Heart left ventricle (tissue), 16 donors: ENCODE measurements around the gene LMBR1. TPM values are rescaled to one million over a fixed set of nuclear protein-coding genes. Genes with fewer than 3 reads are reported as not detected.

Source experiments
- ATAC-seq, 4 donors: fragments of 200-7000 bp; cut with Tn5 transposase; one replicate each; pipeline ENCODE4 v1.9.1; 2020 to 2022; ENCODE audit warnings: moderate library complexity in 4 of 4, mild to moderate bottlenecking in 3 of 4, moderate number of reproducible peaks in 1 of 4
- DNase-seq, 5 donors: peaks; one replicate each; pipeline ENCODE4 v3.0.0-alpha.2; 2020
- H3K27ac ChIP-seq, 12 donors: fragments of 200-600 bp; sonication (generic) in 4 of 12; one replicate each; pipeline versions ENCODE4 v1.5.0 to v1.8.0; 2016 to 2022; ENCODE audit warnings: mild to moderate bottlenecking in 2 of 12
- H3K27me3 ChIP-seq, 9 donors: fragments of 200-600 bp; sonication (generic) in 2 of 9; one replicate each; pipeline versions ENCODE4 v1.5.1 to v1.8.0; 2016 to 2022; ENCODE audit warnings: mild to moderate bottlenecking in 3 of 9
- H3K36me3 ChIP-seq, 9 donors: fragments of 200-600 bp; sonication (generic) in 2 of 9; one replicate each; pipeline versions ENCODE4 v1.5.0 to v1.8.0; 2018 to 2022; ENCODE audit warnings: mild to moderate bottlenecking in 2 of 9
- H3K4me1 ChIP-seq, 12 donors: fragments of 200-600 bp; sonication (generic) in 4 of 12; one replicate each; pipeline versions ENCODE4 v1.5.0 to v1.8.0; 2016 to 2022; ENCODE audit warnings: mild to moderate bottlenecking in 3 of 12
- H3K4me3 ChIP-seq, 12 donors: fragments of 200-600 bp; sonication (generic) in 4 of 12; one replicate each; pipeline versions ENCODE4 v1.5.0 to v1.8.0; 2017 to 2022; ENCODE audit warnings: mild to moderate bottlenecking in 9 of 12, moderate library complexity in 4 of 12
- H3K9me3 ChIP-seq, 12 donors: fragments of 200-600 bp; sonication (generic) in 4 of 12; one replicate each; pipeline versions ENCODE4 v1.5.0 to v1.8.0; 2016 to 2022; ENCODE audit warnings: mild to moderate bottlenecking in 1 of 12
- POLR2A ChIP-seq, 2 donors: fragments of 450-650 bp; IDR thresholded peaks; one replicate each; pipeline ENCODE4 v1.6.1; 2017; ENCODE audit warnings: antibody characterized with exemption in 2 of 2, mild to moderate bottlenecking in 2 of 2, moderate library complexity in 2 of 2
- WGBS, 4 donors: extraction: QIAGEN DNeasy Blood & Tissue Kit in 2 of 4; methylation state at CpG; one replicate each; pipeline versions ENCODE4 v1.1.5 to v1.1.7; 2013 to 2018; 5-methylcytosine and 5-hydroxymethylcytosine counted together
- intact Hi-C, 10 donors: fragments of 100-400 bp; cut with DNase I; formaldehyde crosslinking; loops; one replicate each; pipeline versions ENCODE4 v1.11.1 to v1.14.2; 2022
- polyA plus RNA-seq, 2 donors: library from polyadenylated mRNA; stranded (reverse); fragments of 200-250 nt; gene quantifications; one replicate each; pipeline ENCODE4 v1.2.3, GENCODE V29; 2013
- total RNA-seq, 9 donors: library from RNA; depleted of rRNA in 2 of 9; stranded (reverse); fragments of >200 nt in 2 of 9; fragmentation: NEBNext Ultra II Directional in 3 of 9; extraction: Animal tissue kit (Norgen Biotek cat#: 25700) in 3 of 9; gene quantifications; one replicate each; pipeline versions ENCODE4 v1.1.0 to v1.2.4, GENCODE V29; 2016 to 2023
- TF ChIP-seq, protein P1 (sequence below), 12 donors: fragments of 200-600 bp; sonication (generic) in 4 of 12; IDR thresholded peaks; one replicate each; pipeline versions ENCODE4 v1.5.0 to v1.8.0; 2018 to 2022; ENCODE audit warnings: antibody characterized with exemption in 12 of 12, mild to moderate bottlenecking in 5 of 12
- donor health status: ischemic (EF 13 %, LVEDD 7.1; RV severe dilation, severe dysfunction).
- donor health status: healthy with polysubstance abuse.
- donor health status: DM: no; HTN: yes; CAD: no.
- donor health status: DM: no; HTN: no; CAD: no.
- donor health status: ischemic (EF 25% LVEDD 6.9; RV normal size, moderate dysfunction).
- donor health status: ischemic (EF 25% LVEDD 5.7; RV mildly dilated, moderate dysfunction).
- donor health status: healthy.
- donor health status: DM: yes; HTN: yes; CAD: no.
- donor health status: ischemic (EF 35%, LVEDD 5.7; RV mildly dilated, moderate dysfunction).
- donor health status: nonischemic (EF 11% LVEDD 7.7; RV severe dilation, severe dysfunction).
- donor health status: DM: yes; HTN: yes; CAD: no.
- donor health status: PGD.
- donor health status: ischemic (EF 29% LVEDD 5.4; RV normal size, mild dysfunction).
- donor health status: nonischemic (EF 23%, LVEDD 6.1; RV moderate dilation, normal function).

LMBR1 gene
- total and polyA plus RNA-seq, 11 donors = 5.8 to 51.9 (median 37.1) TPM

DNA sequence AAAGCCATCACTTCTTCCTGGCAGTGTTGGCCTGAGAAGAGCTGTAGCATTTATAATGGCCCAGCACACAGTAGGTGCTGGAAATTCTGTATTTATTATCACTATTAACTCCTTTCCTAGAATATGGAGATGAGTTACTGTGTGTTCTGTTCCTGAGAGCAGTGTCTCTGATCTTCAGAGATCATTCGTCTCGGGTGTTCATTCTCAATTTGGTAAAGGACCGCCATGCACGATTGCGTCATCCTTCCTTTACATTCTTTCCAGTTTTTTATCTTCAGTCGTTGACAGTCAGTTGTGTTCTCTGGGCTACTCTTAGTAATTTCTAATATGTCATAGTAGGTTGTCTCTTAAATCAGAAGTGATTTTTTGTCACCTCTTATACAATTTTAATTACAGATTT, 233.8 kb downstream of the LMBR1 start:
- intact Hi-C loops = no loop called here
- Histone ChIP-seq H3K9me3 (no peaks in the 10 kb centered on the region), H3K4me1 (no peaks in the 10 kb centered on the region), H3K4me3 (no peak overlapping the region), H3K27me3 (peaks cover 0 to 43% (median 3%) of the 10 kb centered on the region in 9 donors), H3K36me3 (no peaks in the 10 kb centered on the region), H3K27ac (no peak overlapping the region)
- TF ChIP-seq, protein P1, sequence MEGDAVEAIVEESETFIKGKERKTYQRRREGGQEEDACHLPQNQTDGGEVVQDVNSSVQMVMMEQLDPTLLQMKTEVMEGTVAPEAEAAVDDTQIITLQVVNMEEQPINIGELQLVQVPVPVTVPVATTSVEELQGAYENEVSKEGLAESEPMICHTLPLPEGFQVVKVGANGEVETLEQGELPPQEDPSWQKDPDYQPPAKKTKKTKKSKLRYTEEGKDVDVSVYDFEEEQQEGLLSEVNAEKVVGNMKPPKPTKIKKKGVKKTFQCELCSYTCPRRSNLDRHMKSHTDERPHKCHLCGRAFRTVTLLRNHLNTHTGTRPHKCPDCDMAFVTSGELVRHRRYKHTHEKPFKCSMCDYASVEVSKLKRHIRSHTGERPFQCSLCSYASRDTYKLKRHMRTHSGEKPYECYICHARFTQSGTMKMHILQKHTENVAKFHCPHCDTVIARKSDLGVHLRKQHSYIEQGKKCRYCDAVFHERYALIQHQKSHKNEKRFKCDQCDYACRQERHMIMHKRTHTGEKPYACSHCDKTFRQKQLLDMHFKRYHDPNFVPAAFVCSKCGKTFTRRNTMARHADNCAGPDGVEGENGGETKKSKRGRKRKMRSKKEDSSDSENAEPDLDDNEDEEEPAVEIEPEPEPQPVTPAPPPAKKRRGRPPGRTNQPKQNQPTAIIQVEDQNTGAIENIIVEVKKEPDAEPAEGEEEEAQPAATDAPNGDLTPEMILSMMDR (IDR thresholded peaks at IDR 0.05) = no peak
- TF ChIP-seq POLR2A (IDR thresholded peaks at IDR 0.05) = no peak
- ATAC-seq = no peak
- DNase-seq = no peak
- 73 to 80% (median 76%) methylated on average over 6 of the region's 6 CpGs for WGBS, 4 donors

DNA sequence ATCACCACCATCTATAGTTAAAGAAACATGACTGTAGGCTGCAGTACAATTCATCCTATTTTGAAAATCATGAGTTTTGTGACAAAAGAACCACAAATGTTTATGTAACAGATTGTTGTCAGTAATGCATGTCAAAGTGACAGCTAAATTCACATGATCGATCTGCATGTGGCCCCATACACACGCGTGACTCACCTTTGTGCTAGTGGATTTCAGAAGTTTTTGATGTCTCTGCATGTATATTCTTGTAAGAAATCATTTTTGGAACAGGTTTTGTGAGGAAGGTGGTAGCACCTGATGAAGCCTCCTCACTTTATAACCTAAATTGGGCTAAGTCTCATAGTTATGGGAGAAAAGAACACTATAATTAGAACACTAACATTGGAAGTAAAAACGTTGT, 235.3 kb downstream of the LMBR1 start:
- DNase-seq (no peak), ATAC-seq (no peak)
- H3K27me3 ChIP-seq = peaks cover 0 to 59% (median 3%) of the 10 kb centered on the region in 9 donors
- TF ChIP-seq, protein P1 (IDR thresholded peaks at IDR 0.05) = no peak
- H3K4me3 ChIP-seq = no peak overlapping the region
- 86 to 95% (median 88%) methylated on average over 4 of the region's 4 CpGs for WGBS, 4 donors
- H3K4me1 ChIP-seq = no peaks in the 10 kb centered on the region
- no peak overlapping the region for H3K27ac ChIP-seq
- no peaks in the 10 kb centered on the region for H3K9me3 ChIP-seq
- intact Hi-C loops = no loop called here
- H3K36me3 ChIP-seq = no peaks in the 10 kb centered on the region

DNA sequence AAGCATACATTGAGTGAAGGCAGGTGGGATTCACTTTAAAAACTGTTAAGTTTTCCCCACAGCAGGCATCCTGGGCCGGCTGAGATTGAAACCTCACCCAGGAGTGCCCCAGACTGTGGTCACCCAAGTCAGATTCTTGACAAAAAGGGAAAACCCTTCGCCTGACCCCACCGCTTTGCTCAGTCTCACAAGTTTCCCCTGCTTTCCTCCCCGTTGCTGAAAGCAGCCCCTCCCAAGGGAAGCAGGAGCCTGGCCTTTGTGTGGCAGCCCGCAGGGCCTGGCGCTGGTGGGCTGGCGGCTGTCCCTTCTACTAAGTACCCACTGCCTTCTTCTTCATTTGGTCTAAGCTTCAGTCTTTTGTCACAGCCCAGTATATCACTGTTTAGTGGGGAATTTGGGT, 236.4 kb downstream of the LMBR1 start:
- H3K4me3 ChIP-seq = no peak overlapping the region
- H3K9me3 ChIP-seq = no peaks in the 10 kb centered on the region
- H3K36me3 ChIP-seq = no peaks in the 10 kb centered on the region
- 65 to 72% (median 66%) methylated on average over 7 of the region's 7 CpGs for WGBS, 4 donors
- DNase-seq = no peak
- peaks cover 0 to 66% (median 4%) of the 10 kb centered on the region in 9 donors for H3K27me3 ChIP-seq
- intact Hi-C loops = no loop called here
- H3K27ac ChIP-seq = no peak overlapping the region
- TF ChIP-seq POLR2A (IDR thresholded peaks at IDR 0.05) = no peak
- TF ChIP-seq, protein P1 (IDR thresholded peaks at IDR 0.05) = no peak
- no peak for ATAC-seq
- no peaks in the 10 kb centered on the region for H3K4me1 ChIP-seq

DNA sequence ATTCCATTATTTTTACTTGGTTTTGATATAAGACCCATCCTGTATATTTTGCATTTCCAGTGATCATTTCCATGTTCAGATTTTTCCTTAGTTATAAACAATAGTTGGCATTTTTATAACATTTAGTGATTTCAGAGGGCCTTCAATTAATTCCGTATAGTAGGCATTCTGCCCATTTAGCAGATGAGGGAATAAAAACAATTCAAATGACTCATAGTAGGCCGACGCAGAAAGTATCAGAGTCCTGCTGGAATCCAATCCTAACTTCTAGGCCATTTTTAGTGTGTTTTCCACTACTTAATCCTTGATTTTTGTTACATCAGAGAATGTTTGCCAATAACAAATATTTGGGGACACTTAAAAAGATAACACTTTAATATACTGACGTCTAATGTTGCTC, 237.0 kb downstream of the LMBR1 start:
- TF ChIP-seq, protein P1 (IDR thresholded peaks at IDR 0.05) = no peak
- no peak for TF ChIP-seq POLR2A (IDR thresholded peaks at IDR 0.05)
- intact Hi-C loops = no loop called here
- H3K27me3 ChIP-seq = peaks cover 0 to 72% (median 7%) of the 10 kb centered on the region in 9 donors
- no peaks in the 10 kb centered on the region for H3K9me3 ChIP-seq
- DNase-seq (no peak), ATAC-seq (no peak)
- no peak overlapping the region for H3K27ac ChIP-seq
- 73 to 83% (median 81%) methylated on average over 4 of the region's 4 CpGs for WGBS, 4 donors
- no peaks in the 10 kb centered on the region for H3K4me1 ChIP-seq
- no peaks in the 10 kb centered on the region for H3K36me3 ChIP-seq
- no peak overlapping the region for H3K4me3 ChIP-seq
